WTC11 (cell line): ENCODE measurements around the gene CKB. TPM values are rescaled to one million over a fixed set of nuclear protein-coding genes. Genes with fewer than 3 reads are reported as not detected.

Experiments
- ATAC-seq: fragments of 200-7000 bp; cut with Tn5 transposase; 2 replicates; pipeline ENCODE4 v1.10.0; 2021; ENCODE audit warnings: mild to moderate bottlenecking, moderate library complexity
- CTCF ChIA-PET: fragments of 300-600 bp; sonication (Branson Sonifier 250); formaldehyde crosslinking; loops from one replicate; lab custom pipeline; 2021; ENCODE audit warnings: antibody characterized with exemption; lab: Charles Lee
- POLR2A ChIA-PET: fragments of 350-600 bp; sonication (Branson Sonifier 250); formaldehyde crosslinking; loops from one replicate; lab custom pipeline; 2021; ENCODE audit warnings: antibody characterized with exemption; lab: Charles Lee
- DNase-seq: peaks from one replicate; pipeline ENCODE4 v3.0.0; 2021; ENCODE audit warnings: low spot score
- H3K27ac Mint-ChIP-seq: 2 replicates; pipeline ENCODE4 v1.8.0; 2021; ENCODE audit warnings: mixed read lengths
- H3K27me3 Mint-ChIP-seq: 2 replicates; pipeline ENCODE4 v1.8.0; 2021; ENCODE audit warnings: low read depth, mild to moderate bottlenecking, moderate library complexity, mixed read lengths
- H3K36me3 Mint-ChIP-seq: 2 replicates; pipeline ENCODE4 v1.8.0; 2021; ENCODE audit warnings: mixed read lengths
- H3K4me1 Mint-ChIP-seq: 2 replicates; pipeline ENCODE4 v1.8.0; 2022; ENCODE audit warnings: mixed read lengths
- H3K4me3 Mint-ChIP-seq: 2 replicates; pipeline ENCODE4 v1.8.0; 2021; ENCODE audit warnings: mild to moderate bottlenecking, moderate library complexity, mixed read lengths
- H3K9me3 Mint-ChIP-seq: 2 replicates; pipeline ENCODE4 v1.8.0; 2021; ENCODE audit warnings: mixed read lengths
- ATF1 ChIP-seq: sonication (generic); formaldehyde crosslinking; IDR thresholded peaks from 2 replicates; pipeline ENCODE4 v1.8.1; 2023; ENCODE audit warnings: mild to moderate bottlenecking, moderate library complexity, missing genetic modification reagents
- EMX1 ChIP-seq: fragments of 250-450 bp; sonication (Bioruptor Pico); IDR thresholded peaks from 2 replicates; pipeline ENCODE4 v1.8.0; 2021; ENCODE audit warnings: mild to moderate bottlenecking
- FOXP1 ChIP-seq: sonication (generic); formaldehyde crosslinking; IDR thresholded peaks from 2 replicates; pipeline ENCODE4 v1.8.0; 2022; ENCODE audit warnings: missing genetic modification reagents, mild to moderate bottlenecking, moderate library complexity, borderline replicate concordance
- GABPB1 ChIP-seq: sonication (generic); formaldehyde crosslinking; IDR thresholded peaks from 2 replicates; pipeline ENCODE4 v1.8.1; 2023; ENCODE audit warnings: mild to moderate bottlenecking, missing genetic modification reagents
- JAZF1 ChIP-seq: fragments of 250-450 bp; sonication (Bioruptor Pico); IDR thresholded peaks from 2 replicates; pipeline ENCODE4 v1.9.0; 2021; ENCODE audit warnings: moderate library complexity, mild to moderate bottlenecking, inconsistent platforms
- NFATC4 ChIP-seq: fragments of 250-450 bp; sonication (Bioruptor Pico); IDR thresholded peaks from 2 replicates; pipeline ENCODE4 v1.9.0; 2021; ENCODE audit warnings: mild to moderate bottlenecking
- NR3C1 ChIP-seq: sonication (generic); formaldehyde crosslinking; conservative IDR thresholded peaks from 2 replicates; pipeline ENCODE4 v1.8.1; 2023; ENCODE audit warnings: low read depth, mild to moderate bottlenecking, missing genetic modification reagents
- RORB ChIP-seq: fragments of 250-450 bp; sonication (Bioruptor Pico); IDR thresholded peaks from 2 replicates; pipeline ENCODE4 v1.9.0; 2021; ENCODE audit warnings: mild to moderate bottlenecking
- SP1 ChIP-seq: sonication (generic); formaldehyde crosslinking; conservative IDR thresholded peaks from 2 replicates; pipeline ENCODE4 v1.8.1; 2022; ENCODE audit warnings: missing genetic modification reagents
- TCF7 ChIP-seq: sonication (generic); formaldehyde crosslinking; IDR thresholded peaks from 2 replicates; pipeline ENCODE4 v1.8.0; 2022; ENCODE audit warnings: mild to moderate bottlenecking, low read depth, missing genetic modification reagents, moderate library complexity
- ZNF263 ChIP-seq: sonication (generic); formaldehyde crosslinking; IDR thresholded peaks from 2 replicates; pipeline ENCODE4 v1.8.1; 2022; ENCODE audit warnings: low read depth, mild to moderate bottlenecking, moderate library complexity, missing genetic modification reagents
- ZNF423 ChIP-seq: fragments of 250-450 bp; sonication (Bioruptor Pico); IDR thresholded peaks from 2 replicates; pipeline ENCODE4 v2.1.2; 2022; ENCODE audit warnings: mild to moderate bottlenecking, moderate library complexity
- ZNF671 ChIP-seq: fragments of 250-450 bp; sonication (Bioruptor Pico); IDR thresholded peaks from 2 replicates; pipeline ENCODE4 v1.8.0; 2021; ENCODE audit warnings: mild to moderate bottlenecking
- total RNA-seq: library from RNA; stranded (reverse); gene quantifications from 3 replicates; pipeline ENCODE4 v1.2.3, GENCODE V29; 2021
- TF ChIP-seq, protein P1 (sequence below): sonication (generic); formaldehyde crosslinking; IDR thresholded peaks from 2 replicates; pipeline ENCODE4 v1.8.1; 2022; ENCODE audit warnings: low read depth, missing genetic modification reagents, borderline replicate concordance
- TF ChIP-seq, protein P2 (sequence below): sonication (generic); formaldehyde crosslinking; IDR thresholded peaks from 2 replicates; pipeline ENCODE4 v1.8.1; 2022; ENCODE audit warnings: low read depth, mild to moderate bottlenecking, moderate library complexity, missing genetic modification reagents, borderline replicate concordance
- TF ChIP-seq, protein P3 (sequence below): sonication (generic); formaldehyde crosslinking; conservative IDR thresholded peaks from 2 replicates; pipeline ENCODE4 v1.8.1; 2022; ENCODE audit warnings: mild to moderate bottlenecking, missing genetic modification reagents
- TF ChIP-seq, protein P4 (sequence below): fragments of 200-600 bp; IDR thresholded peaks from 2 replicates; pipeline ENCODE4 v1.8.0; 2022; ENCODE audit warnings: antibody characterized with exemption
- TF ChIP-seq, protein P5 (sequence below): sonication (generic); formaldehyde crosslinking; IDR thresholded peaks from 2 replicates; pipeline ENCODE4 v1.8.1; 2022; ENCODE audit warnings: mild to moderate bottlenecking, moderate library complexity, missing genetic modification reagents
- TF ChIP-seq, protein P6 (sequence below): sonication (generic); formaldehyde crosslinking; IDR thresholded peaks from 2 replicates; pipeline ENCODE4 v1.8.0; 2022; ENCODE audit warnings: mild to moderate bottlenecking, missing genetic modification reagents
- TF ChIP-seq, protein P7 (sequence below): fragments of 250-450 bp; sonication (Bioruptor Pico); IDR thresholded peaks from 2 replicates; pipeline ENCODE4 v1.8.0; 2021; ENCODE audit warnings: mild to moderate bottlenecking

The CKB gene
- total RNA-seq, 1 experiment from 2014 or later, result 555 TPM

DNA sequence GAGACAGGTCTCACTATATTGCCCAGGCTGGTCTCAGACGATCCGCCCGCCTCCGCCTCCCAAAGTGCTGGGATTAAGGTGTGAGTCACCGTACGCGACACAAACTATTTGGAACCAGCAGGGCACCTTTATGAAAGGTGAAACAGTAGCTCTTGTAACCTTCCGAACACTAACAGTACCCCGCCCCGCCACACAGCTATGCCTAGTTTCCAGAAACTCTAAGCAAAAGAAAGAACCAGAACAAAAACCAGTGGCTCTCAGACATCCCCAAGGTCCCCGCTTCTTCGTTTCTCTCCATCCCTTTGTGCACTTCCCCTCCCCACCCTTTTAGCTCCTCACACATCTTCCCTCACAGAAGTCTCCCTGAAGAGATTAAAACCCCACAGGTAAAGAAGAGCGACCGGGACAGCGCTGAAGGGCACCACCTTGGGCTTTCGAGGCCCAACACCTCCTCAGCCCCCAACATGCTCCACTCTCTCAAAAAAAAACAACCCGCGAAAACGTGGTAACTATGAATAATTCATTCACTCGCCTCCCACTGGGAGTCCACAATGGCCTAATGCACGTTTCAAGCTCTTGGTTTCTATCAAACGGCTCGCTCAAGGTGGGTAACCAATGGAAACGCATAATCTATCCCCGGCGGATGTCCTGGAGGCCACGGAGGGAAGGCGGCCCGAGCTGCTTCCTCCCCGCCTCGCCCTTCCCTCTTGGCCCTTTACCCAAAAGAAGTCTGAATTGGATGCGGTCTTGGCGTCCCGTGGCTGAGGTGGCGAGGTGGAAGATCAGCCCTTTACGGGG, 39.0 kb upstream of the CKB start (continued):
- TF ChIP-seq, protein P1, sequence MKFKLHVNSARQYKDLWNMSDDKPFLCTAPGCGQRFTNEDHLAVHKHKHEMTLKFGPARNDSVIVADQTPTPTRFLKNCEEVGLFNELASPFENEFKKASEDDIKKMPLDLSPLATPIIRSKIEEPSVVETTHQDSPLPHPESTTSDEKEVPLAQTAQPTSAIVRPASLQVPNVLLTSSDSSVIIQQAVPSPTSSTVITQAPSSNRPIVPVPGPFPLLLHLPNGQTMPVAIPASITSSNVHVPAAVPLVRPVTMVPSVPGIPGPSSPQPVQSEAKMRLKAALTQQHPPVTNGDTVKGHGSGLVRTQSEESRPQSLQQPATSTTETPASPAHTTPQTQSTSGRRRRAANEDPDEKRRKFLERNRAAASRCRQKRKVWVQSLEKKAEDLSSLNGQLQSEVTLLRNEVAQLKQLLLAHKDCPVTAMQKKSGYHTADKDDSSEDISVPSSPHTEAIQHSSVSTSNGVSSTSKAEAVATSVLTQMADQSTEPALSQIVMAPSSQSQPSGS (CRISPR knock-in tag), result no peak

DNA sequence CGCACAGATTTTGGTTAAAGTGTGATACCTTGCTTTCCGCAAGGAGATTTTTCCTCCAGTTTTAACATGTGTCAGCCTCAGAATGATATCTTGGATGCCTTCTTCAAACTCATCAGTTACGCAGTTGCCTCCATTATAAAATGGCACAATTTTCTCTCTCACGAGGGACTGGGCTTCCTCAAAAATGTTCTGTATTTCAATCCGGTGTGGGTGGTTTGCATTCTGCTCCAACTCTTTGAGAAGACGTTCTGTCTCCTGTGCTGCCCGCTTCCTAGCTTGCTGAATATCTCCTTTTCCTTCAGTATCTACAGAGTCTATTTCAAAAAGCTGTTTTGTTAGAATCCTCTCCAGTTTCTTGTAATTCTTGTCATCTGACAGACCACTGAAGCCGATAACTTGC, 38.1 kb upstream of the CKB start:
- ATAC-seq (no peak), DNase-seq (no peak)
- CTCF ChIA-PET, result interaction anchor here (1.4 to 2.2 kb wide), 5 partner anchors 8 to 68 kb away, joined by 3 to 11 read pairs (median 6); partner anchors contain the start of genes CKB and KLC1
- no peaks in the 10 kb centered on the region for H3K9me3 Mint-ChIP-seq
- no peaks in the 10 kb centered on the region for H3K27me3 Mint-ChIP-seq
- H3K4me1 Mint-ChIP-seq, result peaks cover 27% of the 10 kb centered on the region
- TF ChIP-seq JAZF1 (no peak), RORB (CRISPR knock-in tag) (no peak), ZNF263 (CRISPR knock-in tag) (no peak), NR3C1 (CRISPR knock-in tag) (no peak), TCF7 (no peak), ZNF423 (no peak), NFATC4 (CRISPR knock-in tag) (no peak), SP1 (CRISPR knock-in tag) (no peak), ZNF671 (CRISPR knock-in tag) (no peak), ATF1 (no peak), EMX1 (CRISPR knock-in tag) (no peak), GABPB1 (CRISPR knock-in tag) (no peak), FOXP1 (CRISPR knock-in tag) (no peak)
- TF ChIP-seq, protein P2, sequence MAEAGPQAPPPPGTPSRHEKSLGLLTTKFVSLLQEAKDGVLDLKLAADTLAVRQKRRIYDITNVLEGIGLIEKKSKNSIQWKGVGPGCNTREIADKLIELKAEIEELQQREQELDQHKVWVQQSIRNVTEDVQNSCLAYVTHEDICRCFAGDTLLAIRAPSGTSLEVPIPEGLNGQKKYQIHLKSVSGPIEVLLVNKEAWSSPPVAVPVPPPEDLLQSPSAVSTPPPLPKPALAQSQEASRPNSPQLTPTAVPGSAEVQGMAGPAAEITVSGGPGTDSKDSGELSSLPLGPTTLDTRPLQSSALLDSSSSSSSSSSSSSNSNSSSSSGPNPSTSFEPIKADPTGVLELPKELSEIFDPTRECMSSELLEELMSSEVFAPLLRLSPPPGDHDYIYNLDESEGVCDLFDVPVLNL (CRISPR knock-in tag), result no peak
- TF ChIP-seq, protein P3, sequence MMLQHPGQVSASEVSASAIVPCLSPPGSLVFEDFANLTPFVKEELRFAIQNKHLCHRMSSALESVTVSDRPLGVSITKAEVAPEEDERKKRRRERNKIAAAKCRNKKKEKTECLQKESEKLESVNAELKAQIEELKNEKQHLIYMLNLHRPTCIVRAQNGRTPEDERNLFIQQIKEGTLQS (CRISPR knock-in tag), result no peak
- TF ChIP-seq, protein P4, sequence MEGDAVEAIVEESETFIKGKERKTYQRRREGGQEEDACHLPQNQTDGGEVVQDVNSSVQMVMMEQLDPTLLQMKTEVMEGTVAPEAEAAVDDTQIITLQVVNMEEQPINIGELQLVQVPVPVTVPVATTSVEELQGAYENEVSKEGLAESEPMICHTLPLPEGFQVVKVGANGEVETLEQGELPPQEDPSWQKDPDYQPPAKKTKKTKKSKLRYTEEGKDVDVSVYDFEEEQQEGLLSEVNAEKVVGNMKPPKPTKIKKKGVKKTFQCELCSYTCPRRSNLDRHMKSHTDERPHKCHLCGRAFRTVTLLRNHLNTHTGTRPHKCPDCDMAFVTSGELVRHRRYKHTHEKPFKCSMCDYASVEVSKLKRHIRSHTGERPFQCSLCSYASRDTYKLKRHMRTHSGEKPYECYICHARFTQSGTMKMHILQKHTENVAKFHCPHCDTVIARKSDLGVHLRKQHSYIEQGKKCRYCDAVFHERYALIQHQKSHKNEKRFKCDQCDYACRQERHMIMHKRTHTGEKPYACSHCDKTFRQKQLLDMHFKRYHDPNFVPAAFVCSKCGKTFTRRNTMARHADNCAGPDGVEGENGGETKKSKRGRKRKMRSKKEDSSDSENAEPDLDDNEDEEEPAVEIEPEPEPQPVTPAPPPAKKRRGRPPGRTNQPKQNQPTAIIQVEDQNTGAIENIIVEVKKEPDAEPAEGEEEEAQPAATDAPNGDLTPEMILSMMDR, result no peak
- TF ChIP-seq, protein P5, sequence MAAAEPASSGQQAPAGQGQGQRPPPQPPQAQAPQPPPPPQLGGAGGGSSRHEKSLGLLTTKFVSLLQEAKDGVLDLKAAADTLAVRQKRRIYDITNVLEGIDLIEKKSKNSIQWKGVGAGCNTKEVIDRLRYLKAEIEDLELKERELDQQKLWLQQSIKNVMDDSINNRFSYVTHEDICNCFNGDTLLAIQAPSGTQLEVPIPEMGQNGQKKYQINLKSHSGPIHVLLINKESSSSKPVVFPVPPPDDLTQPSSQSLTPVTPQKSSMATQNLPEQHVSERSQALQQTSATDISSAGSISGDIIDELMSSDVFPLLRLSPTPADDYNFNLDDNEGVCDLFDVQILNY (CRISPR knock-in tag), result no peak
- TF ChIP-seq, protein P6, sequence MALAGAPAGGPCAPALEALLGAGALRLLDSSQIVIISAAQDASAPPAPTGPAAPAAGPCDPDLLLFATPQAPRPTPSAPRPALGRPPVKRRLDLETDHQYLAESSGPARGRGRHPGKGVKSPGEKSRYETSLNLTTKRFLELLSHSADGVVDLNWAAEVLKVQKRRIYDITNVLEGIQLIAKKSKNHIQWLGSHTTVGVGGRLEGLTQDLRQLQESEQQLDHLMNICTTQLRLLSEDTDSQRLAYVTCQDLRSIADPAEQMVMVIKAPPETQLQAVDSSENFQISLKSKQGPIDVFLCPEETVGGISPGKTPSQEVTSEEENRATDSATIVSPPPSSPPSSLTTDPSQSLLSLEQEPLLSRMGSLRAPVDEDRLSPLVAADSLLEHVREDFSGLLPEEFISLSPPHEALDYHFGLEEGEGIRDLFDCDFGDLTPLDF, result no peak
- TF ChIP-seq, protein P7, sequence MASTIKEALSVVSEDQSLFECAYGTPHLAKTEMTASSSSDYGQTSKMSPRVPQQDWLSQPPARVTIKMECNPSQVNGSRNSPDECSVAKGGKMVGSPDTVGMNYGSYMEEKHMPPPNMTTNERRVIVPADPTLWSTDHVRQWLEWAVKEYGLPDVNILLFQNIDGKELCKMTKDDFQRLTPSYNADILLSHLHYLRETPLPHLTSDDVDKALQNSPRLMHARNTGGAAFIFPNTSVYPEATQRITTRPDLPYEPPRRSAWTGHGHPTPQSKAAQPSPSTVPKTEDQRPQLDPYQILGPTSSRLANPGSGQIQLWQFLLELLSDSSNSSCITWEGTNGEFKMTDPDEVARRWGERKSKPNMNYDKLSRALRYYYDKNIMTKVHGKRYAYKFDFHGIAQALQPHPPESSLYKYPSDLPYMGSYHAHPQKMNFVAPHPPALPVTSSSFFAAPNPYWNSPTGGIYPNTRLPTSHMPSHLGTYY (CRISPR knock-in tag), result no peak
- peak overlapping the region; percentile 95 for H3K27ac Mint-ChIP-seq
- POLR2A ChIA-PET, result interaction anchor here (1.0 to 1.1 kb wide), 2 partner anchors 38 to 68 kb away, joined by 3 read pairs; partner anchors contain the start of genes CKB and KLC1
- peak overlapping the region; percentile 98 for H3K4me3 Mint-ChIP-seq
- peaks cover 22% of the 10 kb centered on the region for H3K36me3 Mint-ChIP-seq
